Measurements from ENCODE around the gene OPRM1. TPM values are rescaled to one million over a fixed set of nuclear protein-coding genes. Genes with fewer than 3 reads are reported as not detected.

The OPRM1 gene
- total and polyA plus RNA-seq, 2 of the 8 experiments (the other 6 are each of a cell fraction or from before 2014, with no cell fraction given) = not detected

- Histone ChIP-seq H2BK20ac (ENCODE audit: low read length) (no peak overlapping the region), H3K9ac (replicated peaks in 1 of 4; ENCODE audit: extremely low read depth in 1 of 4, low read depth in 3 of 4, low read length in 3 of 4) (no peak overlapping the region), H3K4me2 (ENCODE audit: insufficient read depth in 1 of 2, low read depth in 2 of 2, low read length in 2 of 2) (peak overlapping the region; percentile 60 to 62), H3K23ac (ENCODE audit: insufficient read length) (no peak overlapping the region), H2BK15ac (ENCODE audit: low read length) (no peak overlapping the region), H3K79me2 (ENCODE audit: control insufficient read depth in 1 of 2, insufficient read depth in 2 of 2, low read length in 2 of 2) (no peaks in the 10 kb centered on the region), H3K27ac (ENCODE audit: low read depth, low read length) (no peak overlapping the region), H2BK120ac (replicated peaks; ENCODE audit: low read depth, low read length) (no peak overlapping the region), H4K20me1 (replicated peaks in 1 of 2; ENCODE audit: control insufficient read depth in 1 of 2, insufficient read depth in 2 of 2, low read length in 2 of 2) (no peaks in the 10 kb centered on the region), H3K4me3 (ENCODE audit: extremely low read depth in 1 of 4, insufficient read depth in 2 of 4, low read depth in 3 of 4, low read length in 4 of 4) (peak overlapping the region in 1 of 4 experiments; percentile 48; a peak in 2 of 8 replicates), H3K79me1 (ENCODE audit: low read depth, low read length) (no peaks in the 10 kb centered on the region), H3K23me2 (ENCODE audit: low read depth, low read length) (no peaks in the 10 kb centered on the region; the same call in 1 of the 2 replicates), H3K4ac (replicated peaks; ENCODE audit: insufficient read length, low read depth, low read length) (no peak overlapping the region), H4K8ac (ENCODE audit: extremely low read depth, insufficient read depth, low read length) (no peak overlapping the region), H3K27me3 (replicated peaks in 1 of 4; ENCODE audit: control insufficient read depth in 3 of 4, extremely low read depth in 1 of 4, insufficient read depth in 3 of 4, low read length in 3 of 4) (no peaks in the 10 kb centered on the region), H2AK5ac (ENCODE audit: low read depth, low read length) (no peak overlapping the region), H2BK5ac (ENCODE audit: low read depth, low read length) (no peak overlapping the region), H2AFZ (ENCODE audit: low read length) (no peak overlapping the region), H3K4me1 (replicated peaks in 1 of 4; ENCODE audit: control insufficient read depth in 3 of 4, insufficient read depth in 4 of 4, low read length in 3 of 4) (peaks cover 1 to 19% (median 12%) of the 10 kb centered on the region in 4 experiments; a peak in 5 of 7 replicates), H4K91ac (replicated peaks; ENCODE audit: insufficient read length, low read length) (no peak overlapping the region), H3K18ac (ENCODE audit: extremely low read depth, low read length) (no peak overlapping the region), H2BK12ac (ENCODE audit: low read depth, low read length) (no peak overlapping the region; the same call in 1 of the 2 replicates), H3K36me3 (ENCODE audit: control insufficient read depth in 2 of 4, insufficient read depth in 4 of 4, low read length in 3 of 4) (no peaks in the 10 kb centered on the region), H3K9me3 (ENCODE audit: insufficient read depth in 2 of 2, low read depth in 1 of 2, low read length in 1 of 2) (no peaks in the 10 kb centered on the region), H3K56ac (replicated peaks; ENCODE audit: insufficient read length, low read depth, low read length) (no peak overlapping the region), H3K14ac (ENCODE audit: insufficient read length) (no peak overlapping the region), H4K5ac (ENCODE audit: insufficient read length, low read depth, low read length) (no peak overlapping the region)
- 79% methylated on average over 7 of the region's 7 CpGs; no CpG with 5 or more reads in 1 of the 2 experiments for WGBS, 2 experiments (ENCODE audit: extremely low coverage in 1 of 2, insufficient coverage in 1 of 2, insufficient read length in 1 of 2, insufficient replicate concordance in 2 of 2, low coverage in 1 of 2, low lambda C conversion rate in 2 of 2, missing lambda C conversion rate in 1 of 2)
- no peak for TF ChIP-seq ASH2L (IDR thresholded peaks at IDR 0.05; ENCODE audit: low read length)
- TF ChIP-seq CREB1 (IDR thresholded peaks at IDR 0.05) = no peak
- TF ChIP-seq FOSL1 (IDR thresholded peaks at IDR 0.05; ENCODE audit: insufficient read depth, low read depth, low read length) = no peak
- TF ChIP-seq BRCA1 (IDR thresholded peaks at IDR 0.05; ENCODE audit: low read depth, low read length) = no peak
- no peak for TF ChIP-seq EP300 (IDR thresholded peaks at IDR 0.05; ENCODE audit: borderline replicate concordance in 1 of 2, low read depth in 2 of 2, low read length in 2 of 2)
- TF ChIP-seq SRF (IDR thresholded peaks at IDR 0.05; ENCODE audit: low read depth, low read length) = no peak
- DNase-seq (ENCODE audit: low read depth in 1 of 2, low spot score in 2 of 2) = no peak
- no peak for FAIRE-seq
- POLR2A ChIA-PET (ENCODE audit: partially characterized antibody) = no interaction called here
- CTCF ChIA-PET (ENCODE audit: partially characterized antibody) = interaction anchor here (0.6 to 3.6 kb wide), 3 partner anchors 8 to 98 kb away, joined by 3 to 11 read pairs (median 3); no protein-coding TSS in a partner anchor
These were observed 207.7 kb downstream of the OPRM1 start for GRCh38 chr6:154246723-154247118.

All from H1 (cell line).